Stimulated activated CD4-positive, alpha-beta T cell treated with anti-CD3 and anti-CD28 coated beads, Interleukin-2, amount 100 ng/mL, for 4 hours (primary cell): ENCODE results near the gene MOV10.

Experiments
- DNase-seq: peaks from one replicate; pipeline ENCODE4 v3.0.0-alpha.2; 2020; ENCODE audit warnings: low read depth

Gene MOV10

GRCh38 chr1:112737573-112737972 is 63.1 kb downstream of the MOV10 start:
- no peak for DNase-seq

GRCh38 chr1:112743174-112744008 is 68.9 kb downstream of the MOV10 start:
- DNase-seq = no peak

- no peak for DNase-seq
These were observed 69.6 kb downstream of the MOV10 start for GRCh38 chr1:112744009-112744578.

GRCh38 chr1:112748396-112748795 is 73.9 kb downstream of the MOV10 start:
- DNase-seq = no peak
